ENCODE measurements around the gene NID1.

Gene NID1, protein sequence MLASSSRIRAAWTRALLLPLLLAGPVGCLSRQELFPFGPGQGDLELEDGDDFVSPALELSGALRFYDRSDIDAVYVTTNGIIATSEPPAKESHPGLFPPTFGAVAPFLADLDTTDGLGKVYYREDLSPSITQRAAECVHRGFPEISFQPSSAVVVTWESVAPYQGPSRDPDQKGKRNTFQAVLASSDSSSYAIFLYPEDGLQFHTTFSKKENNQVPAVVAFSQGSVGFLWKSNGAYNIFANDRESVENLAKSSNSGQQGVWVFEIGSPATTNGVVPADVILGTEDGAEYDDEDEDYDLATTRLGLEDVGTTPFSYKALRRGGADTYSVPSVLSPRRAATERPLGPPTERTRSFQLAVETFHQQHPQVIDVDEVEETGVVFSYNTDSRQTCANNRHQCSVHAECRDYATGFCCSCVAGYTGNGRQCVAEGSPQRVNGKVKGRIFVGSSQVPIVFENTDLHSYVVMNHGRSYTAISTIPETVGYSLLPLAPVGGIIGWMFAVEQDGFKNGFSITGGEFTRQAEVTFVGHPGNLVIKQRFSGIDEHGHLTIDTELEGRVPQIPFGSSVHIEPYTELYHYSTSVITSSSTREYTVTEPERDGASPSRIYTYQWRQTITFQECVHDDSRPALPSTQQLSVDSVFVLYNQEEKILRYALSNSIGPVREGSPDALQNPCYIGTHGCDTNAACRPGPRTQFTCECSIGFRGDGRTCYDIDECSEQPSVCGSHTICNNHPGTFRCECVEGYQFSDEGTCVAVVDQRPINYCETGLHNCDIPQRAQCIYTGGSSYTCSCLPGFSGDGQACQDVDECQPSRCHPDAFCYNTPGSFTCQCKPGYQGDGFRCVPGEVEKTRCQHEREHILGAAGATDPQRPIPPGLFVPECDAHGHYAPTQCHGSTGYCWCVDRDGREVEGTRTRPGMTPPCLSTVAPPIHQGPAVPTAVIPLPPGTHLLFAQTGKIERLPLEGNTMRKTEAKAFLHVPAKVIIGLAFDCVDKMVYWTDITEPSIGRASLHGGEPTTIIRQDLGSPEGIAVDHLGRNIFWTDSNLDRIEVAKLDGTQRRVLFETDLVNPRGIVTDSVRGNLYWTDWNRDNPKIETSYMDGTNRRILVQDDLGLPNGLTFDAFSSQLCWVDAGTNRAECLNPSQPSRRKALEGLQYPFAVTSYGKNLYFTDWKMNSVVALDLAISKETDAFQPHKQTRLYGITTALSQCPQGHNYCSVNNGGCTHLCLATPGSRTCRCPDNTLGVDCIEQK

GRCh38 chr1:236064674-236065508 is at the start of gene NID1:
TSS of gene NID1 (minus strand) at chr1:236065090. CDS start at chr1:236065079, 11 bp downstream.
- DNase-seq (ENCODE audit: low read depth) = peak; percentile 91

- no peak for DNase-seq (ENCODE audit: low read depth)
Observed at GRCh38 chr1:236114076-236114747, 49.3 kb upstream of the NID1 start.

- DNase-seq (ENCODE audit: low read depth) = no peak
Observed at GRCh38 chr1:236113324-236114032, 48.6 kb upstream of the NID1 start.

GRCh38 chr1:236112332-236112627 is 47.4 kb upstream of the NID1 start:
- DNase-seq (ENCODE audit: low read depth) = no peak

- DNase-seq (ENCODE audit: low read depth) = no peak
Observed at GRCh38 chr1:236111527-236112331, 46.8 kb upstream of the NID1 start.

GRCh38 chr1:236110137-236110536 is 45.2 kb upstream of the NID1 start:
- no peak for DNase-seq (ENCODE audit: low read depth)

- no peak for DNase-seq (ENCODE audit: low read depth)
Observed at GRCh38 chr1:236108027-236108648, 43.2 kb upstream of the NID1 start.

DNA sequence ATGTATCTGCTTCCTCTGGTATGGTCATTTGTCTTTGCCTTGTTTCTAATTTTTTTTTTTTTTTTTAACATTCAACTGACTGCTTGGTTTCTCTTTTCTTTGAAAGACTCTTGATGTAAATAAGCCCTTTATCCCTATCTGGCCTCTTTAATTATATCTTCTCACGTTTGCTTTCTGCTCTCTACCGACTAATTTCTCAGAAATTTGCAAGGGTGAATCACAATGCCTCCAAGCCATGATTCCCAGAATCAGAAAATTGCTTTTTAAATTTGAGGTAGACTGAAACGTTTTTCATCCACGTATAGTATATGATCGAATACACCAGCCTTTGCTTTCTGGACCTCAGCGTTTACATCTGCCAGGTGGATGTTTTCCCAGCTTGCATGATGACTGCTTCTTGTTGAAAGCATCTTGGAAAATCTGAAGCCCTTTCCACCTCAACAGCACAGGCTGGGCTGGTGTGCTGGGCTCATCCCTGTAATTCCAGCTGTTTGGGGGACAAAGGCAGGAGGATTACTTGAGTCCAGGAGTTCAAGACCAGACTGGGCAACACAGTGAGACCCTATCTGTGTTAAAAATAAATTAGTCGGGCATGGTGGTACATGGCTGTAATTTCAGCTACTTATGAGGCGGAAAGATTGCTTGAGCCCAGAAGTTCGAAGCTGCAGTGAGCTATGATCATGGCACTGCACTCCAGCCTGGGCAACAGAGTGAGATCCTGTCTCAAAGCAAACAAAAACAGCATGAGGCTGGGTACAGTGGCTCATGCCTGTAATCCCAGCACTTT is 42.4 kb upstream of the NID1 start:
- no peak for DNase-seq (ENCODE audit: low read depth)

- DNase-seq (ENCODE audit: low read depth) = peak; percentile 34
Observed at GRCh38 chr1:236103646-236104218, 38.8 kb upstream of the NID1 start.

DNA sequence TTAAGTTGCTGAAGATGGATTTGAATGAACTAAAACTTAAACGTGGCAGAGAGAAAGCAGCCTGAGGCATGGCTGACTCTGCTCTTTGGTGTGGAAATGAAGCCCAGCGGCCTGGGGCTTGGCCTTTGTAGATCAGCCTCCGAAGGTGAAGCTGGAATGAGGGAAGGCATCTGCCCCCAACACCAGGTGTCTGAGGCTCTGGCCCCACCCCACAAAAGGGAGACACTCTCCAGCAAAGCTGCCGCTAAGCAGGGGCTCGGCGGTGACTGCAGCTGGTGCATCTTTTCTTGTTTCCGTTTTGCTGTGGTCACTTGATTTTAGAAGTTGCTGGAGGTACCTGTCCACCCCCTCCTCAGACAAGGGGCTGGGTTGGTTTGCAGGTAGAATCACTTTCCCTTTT is 38.2 kb upstream of the NID1 start:
- no peak for DNase-seq (ENCODE audit: low read depth)

DNA sequence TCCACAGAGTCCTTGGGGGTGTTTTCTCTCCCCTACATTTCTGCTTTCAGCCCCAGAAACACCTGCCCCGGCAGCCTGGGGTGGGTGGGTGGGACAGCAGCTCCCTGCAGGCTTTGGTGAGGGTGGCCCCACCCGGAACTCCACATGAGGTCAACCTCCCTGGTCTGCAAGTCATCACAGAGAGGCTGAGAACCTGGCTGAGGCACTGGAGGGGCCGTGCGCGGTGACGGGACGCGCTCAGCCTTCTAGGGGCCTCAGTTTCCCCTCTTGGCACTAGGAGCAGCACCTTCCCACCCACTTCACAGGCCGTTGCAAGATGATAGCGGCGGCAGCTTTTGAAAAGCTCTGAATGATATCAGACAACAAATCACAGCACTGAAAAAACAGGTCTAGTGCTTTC is 37.7 kb upstream of the NID1 start:
- no peak for DNase-seq (ENCODE audit: low read depth)

DNA sequence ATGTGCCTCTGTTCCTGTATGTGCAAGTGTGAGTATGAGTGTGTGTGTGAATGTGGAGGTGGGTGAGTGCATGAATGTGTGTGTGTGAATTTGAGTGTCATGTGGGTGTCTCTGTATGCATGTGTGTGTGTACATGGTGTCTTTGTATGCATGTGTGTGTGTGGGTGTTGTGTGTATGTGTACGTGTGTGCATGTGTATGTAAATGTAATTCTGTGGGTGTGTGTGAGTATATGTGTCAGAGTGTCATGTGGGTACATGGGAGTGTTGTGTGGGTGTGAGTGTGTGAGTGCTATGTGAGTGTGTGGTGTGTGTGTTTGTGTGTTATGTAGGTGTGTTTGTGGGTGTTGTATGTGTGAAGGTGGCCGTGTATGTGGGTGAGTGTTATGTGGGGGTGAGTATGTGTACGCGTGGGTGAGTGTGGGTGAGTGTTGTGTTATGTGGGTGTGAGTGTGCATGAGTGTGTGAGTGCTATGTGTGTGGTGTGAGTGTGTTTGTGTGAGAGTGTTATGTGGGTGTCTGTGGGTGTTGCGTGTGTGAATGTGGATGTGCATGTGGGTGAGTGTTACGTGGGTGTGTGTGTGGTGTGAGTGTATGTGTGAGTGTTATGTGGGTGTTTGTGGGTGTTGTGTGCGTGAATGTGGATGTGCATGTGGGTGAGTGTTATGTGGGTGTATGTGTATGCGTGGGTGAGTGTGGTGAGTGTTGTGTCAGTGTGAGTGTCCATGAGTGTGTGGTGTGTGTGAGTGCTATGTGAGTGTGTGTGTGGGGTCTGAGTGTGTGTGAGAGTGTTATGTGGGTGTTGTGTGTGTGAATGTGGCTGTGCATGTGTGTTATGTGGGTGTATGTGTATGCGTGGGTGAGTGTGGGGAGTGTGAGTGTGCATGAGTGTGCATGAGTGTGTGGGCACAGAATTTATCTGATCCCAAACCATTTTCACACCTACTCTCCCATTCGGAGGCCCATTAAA is 36.6 kb upstream of the NID1 start:
- no peak for DNase-seq (ENCODE audit: low read depth)

DNA sequence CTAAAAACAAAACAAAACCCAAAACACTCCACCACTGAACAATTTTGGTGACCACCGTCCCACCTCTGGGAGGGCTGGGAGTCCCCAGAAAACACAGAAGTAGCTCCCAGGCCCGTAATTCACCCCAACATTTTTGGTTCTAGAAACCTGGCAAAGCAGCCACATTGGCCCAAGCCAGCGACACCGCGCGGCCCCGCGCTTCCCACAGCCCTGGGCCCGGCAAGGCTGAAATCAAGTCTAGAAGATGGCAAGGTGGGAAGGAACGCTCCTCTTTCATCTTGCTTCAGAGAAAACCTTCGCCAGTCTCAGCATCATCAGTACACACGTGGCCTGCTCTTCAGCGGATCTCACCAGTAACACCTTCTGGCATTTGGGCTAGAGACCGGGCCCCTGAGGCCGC is 35.9 kb upstream of the NID1 start:
- no peak for DNase-seq (ENCODE audit: low read depth)

- no peak for DNase-seq (ENCODE audit: low read depth)
Observed at GRCh38 chr1:236099355-236099974, 34.6 kb upstream of the NID1 start.

- DNase-seq (ENCODE audit: low read depth) = no peak
Observed at GRCh38 chr1:236098267-236098666, 33.4 kb upstream of the NID1 start.
